Measurements from ENCODE around the gene MAP2K6. TPM values are rescaled to one million over a fixed set of nuclear protein-coding genes. Genes with fewer than 3 reads are reported as not detected.

The MAP2K6 gene
- total and polyA plus RNA-seq, 11 donors = 0.61 to 5.1 (median 1.4) TPM

GRCh38 chr17:69596141-69596540 lies 181.6 kb downstream of the MAP2K6 start:
- Histone ChIP-seq H3K36me3 (no peaks in the 10 kb centered on the region), H3K4me3 (no peak overlapping the region), H3K9me3 (no peaks in the 10 kb centered on the region), H3K4me1 (peaks cover 0 to 12% (median 2%) of the 10 kb centered on the region in 12 donors), H3K27ac (no peak overlapping the region), H3K27me3 (no peaks in the 10 kb centered on the region)
- DNase-seq (no peak), ATAC-seq (no peak)
- no peak for TF ChIP-seq POLR2A (IDR thresholded peaks at IDR 0.05)
- no peak for TF ChIP-seq CTCF (IDR thresholded peaks at IDR 0.05)
- 67 to 91% (median 74%) methylated on average over 6 to 9 of the region's 9 CpGs for WGBS, 4 donors
- intact Hi-C loops (cut with DNase I) = no loop called here

- Histone ChIP-seq H3K9me3 (no peaks in the 10 kb centered on the region), H3K36me3 (no peaks in the 10 kb centered on the region), H3K4me3 (no peak overlapping the region), H3K27ac (peak overlapping the region in 5 of 12 donors; percentile 24 to 57 (median 40)), H3K27me3 (no peaks in the 10 kb centered on the region), H3K4me1 (peaks cover 0 to 12% (median 2%) of the 10 kb centered on the region in 12 donors)
- ATAC-seq (peak in 3 of 4 donors; percentile 14 to 90 (median 39)), DNase-seq (no peak)
- intact Hi-C loops (cut with DNase I) = no loop called here
- 59 to 70% (median 68%) methylated on average over 7 of the region's 7 CpGs for WGBS, 4 donors
- TF ChIP-seq CTCF (IDR thresholded peaks at IDR 0.05) = no peak
Measured at GRCh38 chr17:69597898-69598692, 183.6 kb downstream of the MAP2K6 start.

- 75 to 90% (median 85%) methylated on average over 5 of the region's 5 CpGs for WGBS, 4 donors
- Histone ChIP-seq H3K4me3 (no peak overlapping the region), H3K36me3 (no peaks in the 10 kb centered on the region), H3K27ac (no peak overlapping the region), H3K9me3 (no peaks in the 10 kb centered on the region), H3K27me3 (no peaks in the 10 kb centered on the region), H3K4me1 (peaks cover 0 to 26% (median 15%) of the 10 kb centered on the region in 12 donors)
- intact Hi-C loops (cut with DNase I) = loop anchor here in 1 of 10 donors (10.0 kb wide), 1 partner anchor 1022 kb away; no protein-coding TSS in a partner anchor
- TF ChIP-seq CTCF (IDR thresholded peaks at IDR 0.05) (no peak), POLR2A (IDR thresholded peaks at IDR 0.05) (no peak)
- no peak for DNase-seq
- no peak for ATAC-seq
Measured at GRCh38 chr17:69602972-69603371, 188.5 kb downstream of the MAP2K6 start.

Other genes starting within 250 kb of the MAP2K6 start
- gene ABCA10, start 185.9 kb upstream of the MAP2K6 start, total RNA-seq = 1 to 10 TPM; 1.1 to 5.7 (median 2.0) TPM
- gene ABCA10, start 185.9 kb upstream of the MAP2K6 start, polyA plus RNA-seq = 10 to 100 TPM in 1 of 2 donors, under 1 TPM in 1; 0.58 to 13.8 TPM
- gene ABCA5, start 87.6 kb upstream of the MAP2K6 start, total RNA-seq = 10 to 100 TPM; 11.8 to 24.9 (median 18.5) TPM
- gene ABCA5, start 87.6 kb upstream of the MAP2K6 start, polyA plus RNA-seq = 10 to 100 TPM in 1 of 2 donors, 1 to 10 TPM in 1; 7.0 to 15.6 TPM

All from heart left ventricle (tissue), 16 donors.